ENCODE results near the gene C1GALT1C1. TPM values are rescaled to one million over a fixed set of nuclear protein-coding genes. Genes with fewer than 3 reads are reported as not detected.

C1GALT1C1 gene
- polyA plus RNA-seq, 1 donor from 2014 or later = 26.6 TPM

DNA sequence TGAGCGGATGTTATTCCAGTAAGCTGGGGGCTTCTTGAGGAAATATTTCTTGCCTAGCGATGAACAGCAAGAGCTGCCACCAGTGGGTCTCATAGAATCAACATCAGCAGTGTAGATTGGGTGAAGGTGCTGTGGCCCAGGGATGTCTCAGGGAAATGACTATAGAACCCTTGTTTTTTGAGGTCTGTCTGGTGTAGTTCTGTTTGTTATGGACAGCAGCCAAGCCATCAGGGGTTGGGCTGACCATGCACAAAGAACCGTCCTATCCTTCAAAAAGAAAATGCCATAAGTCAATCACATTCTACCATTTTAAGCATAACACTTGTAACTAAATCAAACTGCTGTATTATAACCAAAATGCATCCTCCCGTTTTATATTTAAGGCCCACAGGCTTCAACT is 17.3 kb upstream of the C1GALT1C1 start:
- Histone ChIP-seq H3K27ac (ENCODE audit: low read length) (no peak overlapping the region), H3K4me2 (ENCODE audit: low read length) (no peak overlapping the region), H3K4me3 (ENCODE audit: low read length) (no peak overlapping the region), H2AFZ (ENCODE audit: low read depth, low read length) (no peak overlapping the region), H4K20me1 (ENCODE audit: insufficient read depth) (no peaks in the 10 kb centered on the region), H3K9me2 (ENCODE audit: insufficient read depth, low read length) (no peaks in the 10 kb centered on the region), H3K9me3 (ENCODE audit: low read length) (no peaks in the 10 kb centered on the region), H3K79me2 (replicated peaks; ENCODE audit: insufficient read depth, low read length) (no peaks in the 10 kb centered on the region), H3K36me3 (ENCODE audit: insufficient read depth, low read length) (no peaks in the 10 kb centered on the region), H3K9ac (ENCODE audit: low read length) (no peak overlapping the region), H3K27me3 (ENCODE audit: insufficient read depth, low read depth, low read length) (no peaks in the 10 kb centered on the region), H3F3A (ENCODE audit: insufficient read depth, low read length, poor library complexity, severe bottlenecking) (no peaks in the 10 kb centered on the region)
- TF ChIP-seq REST (IDR thresholded peaks at IDR 0.05; ENCODE audit: borderline replicate concordance) (no peak), MXI1 (conservative IDR thresholded peaks at IDR 0.05; ENCODE audit: poor library complexity, severe bottlenecking) (no peak), EZH2 (IDR thresholded peaks at IDR 0.05; ENCODE audit: borderline replicate concordance, insufficient read depth, low read length, poor library complexity, severe bottlenecking) (no peak), SMC3 (conservative IDR thresholded peaks at IDR 0.05; ENCODE audit: poor library complexity) (no peak)

DNA sequence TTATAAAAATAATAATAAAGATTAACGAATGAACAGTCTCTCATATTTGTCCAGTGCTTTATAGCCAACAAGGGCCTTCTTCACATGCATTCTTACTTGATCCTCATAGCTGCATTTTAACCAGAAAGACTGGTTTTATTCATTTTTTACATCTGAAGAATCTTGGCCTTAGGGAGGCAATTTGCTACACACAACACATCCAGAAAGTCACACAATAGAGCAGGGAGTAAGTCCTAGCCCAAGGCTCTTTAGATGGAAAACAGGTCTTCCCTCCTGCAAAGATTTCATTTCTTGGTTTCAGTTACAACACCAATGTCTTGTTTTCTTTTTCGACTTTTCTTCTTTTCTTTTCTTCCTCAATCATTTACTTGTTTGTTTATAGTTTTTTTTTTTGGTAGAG is 13.0 kb upstream of the C1GALT1C1 start:
- no peaks in the 10 kb centered on the region for H3K9me2 ChIP-seq (ENCODE audit: insufficient read depth, low read length)
- H4K20me1 ChIP-seq (ENCODE audit: insufficient read depth) = no peaks in the 10 kb centered on the region
- no peaks in the 10 kb centered on the region for H3K36me3 ChIP-seq (ENCODE audit: insufficient read depth, low read length)
- H2AFZ ChIP-seq (ENCODE audit: low read depth, low read length) = no peak overlapping the region
- H3K4me3 ChIP-seq (ENCODE audit: low read length) = no peak overlapping the region
- H3K27me3 ChIP-seq (ENCODE audit: insufficient read depth, low read depth, low read length) = no peaks in the 10 kb centered on the region
- H3K9ac ChIP-seq (ENCODE audit: low read length) = no peak overlapping the region
- no peak overlapping the region for H3K4me2 ChIP-seq (ENCODE audit: low read length)
- H3F3A ChIP-seq (ENCODE audit: insufficient read depth, low read length, poor library complexity, severe bottlenecking) = no peaks in the 10 kb centered on the region
- TF ChIP-seq EZH2 (IDR thresholded peaks at IDR 0.05; ENCODE audit: borderline replicate concordance, insufficient read depth, low read length, poor library complexity, severe bottlenecking) (no peak), SMC3 (conservative IDR thresholded peaks at IDR 0.05; ENCODE audit: poor library complexity) (no peak)
- H3K9me3 ChIP-seq (ENCODE audit: low read length) = no peaks in the 10 kb centered on the region
- H3K27ac ChIP-seq (ENCODE audit: low read length) = no peak overlapping the region
- H3K79me2 ChIP-seq (replicated peaks; ENCODE audit: insufficient read depth, low read length) = no peaks in the 10 kb centered on the region

GRCh38 chrX:120638619-120639018 is 8.8 kb upstream of the C1GALT1C1 start:
- no peaks in the 10 kb centered on the region for H3K27me3 ChIP-seq (ENCODE audit: insufficient read depth, low read depth, low read length)
- H3K4me3 ChIP-seq (ENCODE audit: low read length) = no peak overlapping the region
- no peaks in the 10 kb centered on the region for H3K36me3 ChIP-seq (ENCODE audit: insufficient read depth, low read length)
- H4K20me1 ChIP-seq (ENCODE audit: insufficient read depth) = no peaks in the 10 kb centered on the region
- H3K9me3 ChIP-seq (ENCODE audit: low read length) = no peaks in the 10 kb centered on the region
- TF ChIP-seq CTCF (IDR thresholded peaks at IDR 0.05; ENCODE audit: poor library complexity, severe bottlenecking) = no peak
- no peak for TF ChIP-seq TAF1 (IDR thresholded peaks at IDR 0.05; ENCODE audit: low read depth)
- TF ChIP-seq EZH2 (IDR thresholded peaks at IDR 0.05; ENCODE audit: borderline replicate concordance, insufficient read depth, low read length, poor library complexity, severe bottlenecking) = no peak
- TF ChIP-seq MXI1 (conservative IDR thresholded peaks at IDR 0.05; ENCODE audit: poor library complexity, severe bottlenecking) = no peak
- TF ChIP-seq POLR2AphosphoS5 (IDR thresholded peaks at IDR 0.05) = no peak
- no peak for TF ChIP-seq EP300 (conservative IDR thresholded peaks at IDR 0.05; ENCODE audit: poor library complexity, severe bottlenecking)
- no peak for TF ChIP-seq RAD21 (conservative IDR thresholded peaks at IDR 0.05)
- TF ChIP-seq REST (IDR thresholded peaks at IDR 0.05; ENCODE audit: borderline replicate concordance) = no peak
- TF ChIP-seq SMC3 (conservative IDR thresholded peaks at IDR 0.05; ENCODE audit: poor library complexity) = no peak
- H3F3A ChIP-seq (ENCODE audit: insufficient read depth, low read length, poor library complexity, severe bottlenecking) = no peaks in the 10 kb centered on the region
- H3K27ac ChIP-seq (ENCODE audit: low read length) = no peak overlapping the region
- H2AFZ ChIP-seq (ENCODE audit: low read depth, low read length) = no peak overlapping the region
- no peak overlapping the region for H3K9ac ChIP-seq (ENCODE audit: low read length)
- no peaks in the 10 kb centered on the region for H3K9me2 ChIP-seq (ENCODE audit: insufficient read depth, low read length)
- H3K4me2 ChIP-seq (ENCODE audit: low read length) = no peak overlapping the region
- H3K79me2 ChIP-seq (replicated peaks; ENCODE audit: insufficient read depth, low read length) = no peaks in the 10 kb centered on the region

Measured in neural cell (in vitro differentiated cells).